NK-92 treated with Interleukin-12 subunit alpha and Interleukin-12 subunit beta, amount 100 ng/mL, for 24 hours (cell line): Measurements from ENCODE around the gene PPP6R3.

Experiments used
- DNase-seq: peaks from one replicate; lab custom pipeline; 2025; lab: John Stamatoyannopoulos, UW

PPP6R3 gene

GRCh38 chr11:68651985-68652682 lies 191.6 kb downstream of the PPP6R3 start:
- no peak for DNase-seq

- DNase-seq: no peak
Measured at GRCh38 chr11:68652683-68653156, 192.2 kb downstream of the PPP6R3 start.

GRCh38 chr11:68653486-68654430 lies 193.2 kb downstream of the PPP6R3 start:
- DNase-seq: no peak

- no peak for DNase-seq
Measured at GRCh38 chr11:68654978-68655377, 194.4 kb downstream of the PPP6R3 start.

GRCh38 chr11:68655406-68655805 lies 194.9 kb downstream of the PPP6R3 start:
- no peak for DNase-seq

GRCh38 chr11:68655806-68656205 lies 195.3 kb downstream of the PPP6R3 start:
- no peak for DNase-seq

GRCh38 chr11:68657021-68657780 lies 196.6 kb downstream of the PPP6R3 start:
- DNase-seq: no peak

- no peak for DNase-seq
Measured at GRCh38 chr11:68658097-68658496, 197.5 kb downstream of the PPP6R3 start.

- no peak for DNase-seq
Measured at GRCh38 chr11:68658661-68659060, 198.1 kb downstream of the PPP6R3 start.

- no peak for DNase-seq
Measured at GRCh38 chr11:68659158-68659921, 198.8 kb downstream of the PPP6R3 start.

GRCh38 chr11:68660066-68660810 lies 199.7 kb downstream of the PPP6R3 start:
- no peak for DNase-seq

GRCh38 chr11:68661014-68661413 lies 200.5 kb downstream of the PPP6R3 start:
- DNase-seq: no peak

GRCh38 chr11:68661697-68662603 lies 201.4 kb downstream of the PPP6R3 start:
- DNase-seq: no peak

GRCh38 chr11:68663482-68664010 lies 203.0 kb downstream of the PPP6R3 start:
- DNase-seq: no peak

- no peak for DNase-seq
Measured at GRCh38 chr11:68664141-68664540, 203.6 kb downstream of the PPP6R3 start.

- no peak for DNase-seq
Measured at GRCh38 chr11:68664906-68665305, 204.4 kb downstream of the PPP6R3 start.
